Panc1 (cell line): ENCODE measurements around the gene ATRAID.

Experiments
- CTCF ChIP-seq: fragments of 450-650 bp; IDR thresholded peaks from 2 replicates; pipeline ENCODE4 v1.5.1; 2017; ENCODE audit warnings: mild to moderate bottlenecking
- POLR2AphosphoS5 ChIP-seq: IDR thresholded peaks from 2 replicates; pipeline ENCODE4 v1.6.1; 2012; ENCODE audit warnings: mild to moderate bottlenecking, low read depth, low read length, moderate library complexity
- REST ChIP-seq, 2 experiments: IDR thresholded peaks; 2 replicates each; pipeline ENCODE4 v1.6.1; 2011 to 2012; ENCODE audit warnings: low read depth in 2 of 2, control low read depth in 1 of 2, low read length in 1 of 2, mild to moderate bottlenecking in 1 of 2, moderate library complexity in 1 of 2; ENCODE audit not compliant: insufficient read depth in 1 of 2
- SIN3A ChIP-seq: IDR thresholded peaks from 2 replicates; pipeline ENCODE4 v1.6.1; 2012; ENCODE audit warnings: low read depth, mild to moderate bottlenecking, low read length, moderate library complexity, borderline replicate concordance; ENCODE audit not compliant: insufficient read depth
- TCF7L2 ChIP-seq: IDR thresholded peaks from 2 replicates; pipeline ENCODE4 v1.6.1; 2011; ENCODE audit warnings: mild to moderate bottlenecking, low read depth, low read length, inconsistent platforms

GRCh38 chr2:27170581-27171337 lies 41.1 kb upstream of the ATRAID start:
- TF ChIP-seq CTCF (no peak), REST (IDR thresholded peaks at IDR 0.05; ENCODE audit: insufficient read depth in 1 of 2, low read depth in 2 of 2, low read length in 1 of 2) (no peak), SIN3A (no peak), POLR2AphosphoS5 (no peak), TCF7L2 (no peak)
